HG03457 (cell line): ENCODE results near the gene BNIP5.

Source experiments
- ATAC-seq: cut with Tn5 transposase; IDR thresholded peaks from one replicate; pipeline ENCODE4 v1.9.1; 2021; ENCODE audit warnings: moderate number of reproducible peaks; ENCODE audit not compliant: unreplicated experiment

Gene BNIP5

GRCh38 chr6:36269834-36270705 is 66.6 kb downstream of the BNIP5 start, which contains the start of gene PNPLA1:
Gene PNPLA1 (plus strand): TSS chr6:36270060. CDS start chr6:36270460, 400 bp downstream.
- no peak for ATAC-seq

- no peak for ATAC-seq
Observed at GRCh38 chr6:36268478-36269275, 68.0 kb downstream of the BNIP5 start.

- ATAC-seq = no peak
Observed at GRCh38 chr6:36267731-36268477, 68.8 kb downstream of the BNIP5 start.

DNA sequence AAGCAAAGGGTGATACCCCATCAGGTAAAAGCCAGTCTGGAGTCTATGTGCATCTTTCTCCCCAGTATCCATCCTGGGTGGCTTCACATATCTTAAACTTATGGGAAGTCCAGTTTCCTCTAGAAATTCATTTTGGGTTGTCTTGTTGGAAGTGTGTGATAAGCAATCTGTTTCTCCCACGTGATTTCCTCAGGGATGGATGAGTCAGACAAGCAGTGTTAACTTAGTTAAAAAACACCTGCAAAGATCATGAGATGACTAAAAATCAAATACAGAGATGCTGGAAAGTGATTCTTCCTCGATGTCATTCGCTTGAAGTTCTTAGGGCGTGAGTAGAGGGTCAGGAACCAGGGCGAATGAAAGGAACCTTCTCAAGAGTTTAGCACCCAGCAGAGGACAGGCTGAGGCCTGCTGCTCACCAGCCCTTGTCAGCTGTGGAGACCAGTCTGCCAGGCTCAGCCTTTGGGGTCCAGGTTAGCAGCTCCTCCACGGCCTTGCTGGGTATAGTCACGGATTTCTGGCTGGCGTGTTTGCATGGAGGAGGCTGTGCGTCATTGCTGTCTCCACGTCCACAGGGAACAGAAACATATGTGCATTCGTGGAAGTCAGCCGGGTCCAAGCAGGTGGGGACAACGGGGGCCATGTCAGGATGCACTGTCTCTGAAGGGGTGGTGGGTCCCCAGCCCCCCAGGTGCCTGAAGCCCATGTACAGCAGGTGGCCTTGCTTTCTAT is 69.6 kb downstream of the BNIP5 start:
- ATAC-seq = no peak
